Measurements from ENCODE around the gene MMRN2.
"Not testable (repeated sequence)": the region's sequence is repeated elsewhere in the genome, so short reads cannot be mapped to it uniquely, and the experiment has no call there.

The MMRN2 gene

DNA sequence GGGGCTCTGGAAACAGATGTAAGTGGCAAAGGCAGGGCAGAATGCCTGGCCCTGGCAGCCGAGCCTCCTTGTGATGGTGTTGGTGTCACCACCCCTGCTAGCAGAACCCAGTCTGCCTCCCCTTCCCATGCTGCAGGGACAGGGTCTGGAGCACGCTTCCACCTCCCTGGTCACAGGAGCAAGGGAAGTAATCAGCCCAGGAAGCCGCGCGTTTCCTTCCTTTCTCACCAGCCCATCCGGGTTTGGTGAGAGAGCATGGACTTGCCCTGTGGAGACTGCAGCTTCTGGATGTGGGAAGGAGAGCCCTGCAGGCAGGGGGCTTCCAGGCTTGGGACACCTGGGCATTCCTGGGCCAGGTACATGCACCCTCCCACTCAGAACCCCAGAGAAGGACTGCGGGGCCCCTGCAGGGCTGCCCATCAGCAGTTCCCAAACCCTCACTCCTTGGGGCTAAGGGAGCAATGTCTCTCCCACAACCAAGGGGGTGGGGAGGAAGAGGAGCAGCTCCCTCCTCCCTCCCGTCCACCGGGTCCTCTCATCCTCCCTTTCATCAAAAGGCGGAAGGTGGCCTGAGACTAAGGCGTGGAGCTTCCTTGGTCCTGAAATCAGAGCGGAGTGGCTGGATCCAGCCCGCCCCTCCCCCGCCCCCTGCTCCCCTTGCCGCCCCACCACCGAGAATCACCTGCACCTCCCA is 1.8 kb downstream of the MMRN2 start:
- no peak for DNase-seq

DNA sequence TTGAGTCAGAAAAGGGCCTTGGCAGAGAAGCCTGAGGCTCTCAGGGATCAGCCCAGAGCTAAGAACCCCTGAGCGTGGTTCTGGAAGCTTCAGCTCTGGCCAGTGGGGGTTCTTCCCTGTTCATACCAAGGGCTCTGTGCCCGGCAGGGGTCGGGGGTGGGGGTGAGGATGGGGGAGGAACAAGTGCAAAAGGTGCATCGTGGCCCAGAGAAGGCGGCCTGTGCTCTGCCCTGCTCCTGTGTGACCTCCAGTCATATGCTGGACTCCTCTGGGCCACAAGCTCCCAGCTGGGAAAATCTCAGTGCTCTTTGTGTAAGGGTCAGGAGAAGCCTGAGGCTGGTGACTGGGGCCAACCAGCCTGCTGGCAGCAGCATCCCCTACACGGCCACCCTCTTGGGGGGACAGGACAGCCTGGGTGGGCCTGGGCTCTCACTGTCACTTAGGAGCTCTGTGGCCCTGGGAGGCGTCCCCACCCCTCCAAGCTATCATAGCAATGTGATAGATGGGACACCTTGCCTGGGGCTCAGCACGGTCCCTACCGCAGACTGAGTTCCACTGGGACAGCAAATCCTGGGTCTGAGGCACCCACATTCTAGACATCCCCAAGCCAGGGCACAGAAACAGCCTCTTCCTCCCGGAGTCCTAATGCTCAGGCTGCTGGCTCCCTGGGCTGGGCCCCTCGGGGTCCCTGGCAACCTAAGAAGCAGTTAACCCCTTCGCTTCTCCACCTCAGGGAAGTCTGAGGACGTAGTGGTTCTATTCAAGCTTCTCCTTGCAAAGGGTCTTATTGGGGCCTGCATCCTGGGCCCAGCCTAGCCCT is 2.5 kb downstream of the MMRN2 start:
- no peak for DNase-seq

DNA sequence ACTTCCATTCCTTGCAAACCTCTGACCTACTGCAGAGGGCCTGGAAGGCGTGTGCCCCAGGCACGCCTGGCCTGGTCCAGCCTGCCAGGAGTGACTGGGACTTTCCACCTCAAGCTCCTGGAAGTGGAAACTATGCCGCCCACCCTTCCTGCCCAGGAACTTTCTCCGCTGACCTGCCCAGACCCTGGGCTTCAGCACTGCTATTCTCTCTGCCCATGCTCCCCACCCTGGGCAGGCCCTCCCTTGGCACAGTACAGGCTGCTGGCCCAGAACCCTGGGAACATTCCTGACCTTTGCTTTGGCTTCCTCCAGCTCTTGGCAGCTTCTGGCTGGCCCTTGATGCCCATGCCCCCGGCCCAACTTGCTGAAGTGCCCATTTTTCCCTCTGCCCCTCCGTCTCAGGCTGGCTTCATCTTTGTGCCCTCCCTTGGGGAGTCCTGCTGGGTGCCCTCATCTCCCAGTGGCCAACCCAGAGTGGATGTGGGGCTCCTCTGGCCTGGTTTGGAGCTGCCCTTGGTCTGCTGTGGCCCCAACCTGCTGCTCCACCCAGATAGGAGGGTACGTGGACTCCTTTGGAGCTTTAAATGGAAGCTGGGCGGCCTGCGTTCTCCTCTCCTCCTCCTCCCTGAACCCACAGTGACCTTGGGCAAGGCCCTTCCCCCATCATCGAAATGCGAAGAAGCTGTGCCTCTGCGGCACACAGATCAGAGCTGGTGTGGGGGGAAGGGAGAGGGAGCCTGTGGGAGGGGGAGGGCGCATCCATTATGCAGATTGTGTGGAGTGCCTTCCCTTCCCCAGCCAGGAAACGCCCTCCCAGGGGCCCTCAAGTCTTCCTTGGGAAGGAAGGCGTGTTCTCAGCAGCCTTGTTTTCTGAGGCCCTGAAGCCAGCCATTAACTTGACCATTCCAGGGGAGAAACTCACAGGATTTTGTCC is 3.4 kb downstream of the MMRN2 start:
- DNase-seq, result no peak

DNA sequence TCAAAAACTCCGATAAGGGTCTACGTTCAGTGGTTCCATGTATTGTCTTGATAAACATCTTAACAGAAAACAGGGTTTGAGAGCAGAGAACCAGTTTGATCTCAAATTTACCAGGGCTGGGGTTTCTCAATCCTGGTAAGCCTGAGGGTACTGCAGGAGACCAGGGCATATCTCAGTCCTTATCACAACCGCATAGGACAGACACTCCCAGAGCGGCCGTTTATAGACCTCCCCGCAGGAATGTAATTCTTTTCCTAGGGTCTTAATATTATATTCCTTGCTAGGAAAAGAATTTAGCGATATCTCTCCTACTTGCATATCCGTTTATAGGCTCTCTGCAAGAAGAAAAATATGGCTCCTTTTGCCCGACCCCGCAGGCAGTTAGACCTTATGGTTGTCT is 4.7 kb downstream of the MMRN2 start:
- not testable (repeated sequence) for DNase-seq

DNA sequence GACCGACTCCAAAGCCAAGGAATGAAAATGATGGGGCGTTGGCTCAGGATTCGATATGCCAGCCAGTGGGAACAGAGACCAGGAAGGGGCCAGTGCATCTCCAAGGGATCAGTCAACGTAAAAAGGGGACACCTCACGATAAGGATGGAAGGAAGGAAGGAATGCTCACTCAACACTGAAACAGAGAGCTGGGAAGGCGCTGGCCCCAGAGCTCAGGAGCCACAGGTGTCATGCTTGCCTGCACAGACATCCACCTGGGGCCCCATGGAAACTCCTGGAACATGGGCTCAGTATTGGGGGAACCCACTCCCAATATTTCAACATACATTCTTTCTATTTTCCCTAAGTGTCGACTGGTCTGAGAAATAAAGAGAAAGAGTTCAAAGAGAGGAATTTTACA is 5.3 kb downstream of the MMRN2 start:
- no peak for DNase-seq

DNA sequence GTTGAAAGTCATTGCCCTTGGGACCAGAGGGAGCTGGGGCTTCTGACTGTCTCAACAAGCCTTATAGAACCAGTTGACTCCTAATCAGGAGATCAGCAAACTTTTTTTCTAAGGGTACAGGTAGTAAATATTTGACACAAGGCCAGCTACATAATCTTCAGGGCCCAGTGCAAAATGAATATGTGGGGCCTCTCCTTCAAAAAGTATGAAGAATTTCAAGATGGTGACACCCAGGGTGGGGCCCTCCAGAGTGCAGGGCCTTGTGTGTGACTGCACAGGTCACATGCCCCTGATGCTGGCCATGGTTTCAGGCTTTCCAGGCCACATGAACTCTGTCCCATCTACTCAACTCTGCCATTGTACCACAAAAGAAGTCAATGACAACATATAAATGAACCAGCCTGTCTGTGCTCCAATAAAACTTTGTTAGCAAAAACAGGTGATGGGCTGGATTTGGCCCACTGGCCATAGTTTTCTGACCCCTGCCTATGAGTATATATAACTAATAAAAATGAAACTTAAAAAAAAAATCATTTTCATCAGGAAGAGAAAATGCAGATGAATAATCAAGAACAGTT is 6.1 kb downstream of the MMRN2 start:
- no peak for DNase-seq

DNA sequence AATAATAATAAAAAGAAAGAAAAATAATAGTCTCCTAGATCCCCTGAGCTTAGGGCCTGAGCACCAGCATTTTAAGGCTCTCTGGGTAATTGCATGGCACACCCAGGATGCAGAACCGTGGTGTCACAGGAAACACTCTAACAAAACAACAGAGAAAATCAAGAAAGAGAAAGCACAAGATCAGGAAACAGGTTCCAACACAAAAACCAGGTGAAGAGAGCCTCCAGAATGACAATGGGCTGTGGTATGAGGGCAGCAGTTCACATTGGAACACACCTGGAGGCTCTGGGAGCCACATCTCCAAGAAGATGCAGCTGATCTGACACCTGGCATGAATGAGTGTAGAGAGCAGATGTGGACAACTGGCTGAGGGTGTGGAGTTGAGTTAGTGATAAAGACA is 7.1 kb downstream of the MMRN2 start:
- DNase-seq, result no peak

DNA sequence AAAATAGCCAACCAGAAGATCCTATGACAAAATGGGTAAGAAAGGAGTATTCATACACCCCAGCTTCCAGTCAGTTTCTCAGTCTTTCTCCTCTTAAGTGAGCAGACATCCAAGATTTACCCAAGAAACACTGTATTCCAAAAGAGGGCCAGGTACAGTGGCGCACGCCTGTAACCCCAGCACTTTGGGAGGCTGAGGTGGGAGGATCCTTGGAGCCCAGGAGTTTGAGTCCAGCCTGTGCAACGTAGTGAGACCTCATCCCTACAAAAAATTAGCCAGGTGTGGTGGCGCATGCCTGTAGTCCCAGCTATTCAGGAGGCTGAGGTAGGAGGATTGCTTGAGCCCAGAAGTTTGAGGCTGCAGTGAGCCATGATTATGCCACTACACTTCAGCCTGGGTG is 9.6 kb downstream of the MMRN2 start:
- DNase-seq, result not testable (repeated sequence)

DNA sequence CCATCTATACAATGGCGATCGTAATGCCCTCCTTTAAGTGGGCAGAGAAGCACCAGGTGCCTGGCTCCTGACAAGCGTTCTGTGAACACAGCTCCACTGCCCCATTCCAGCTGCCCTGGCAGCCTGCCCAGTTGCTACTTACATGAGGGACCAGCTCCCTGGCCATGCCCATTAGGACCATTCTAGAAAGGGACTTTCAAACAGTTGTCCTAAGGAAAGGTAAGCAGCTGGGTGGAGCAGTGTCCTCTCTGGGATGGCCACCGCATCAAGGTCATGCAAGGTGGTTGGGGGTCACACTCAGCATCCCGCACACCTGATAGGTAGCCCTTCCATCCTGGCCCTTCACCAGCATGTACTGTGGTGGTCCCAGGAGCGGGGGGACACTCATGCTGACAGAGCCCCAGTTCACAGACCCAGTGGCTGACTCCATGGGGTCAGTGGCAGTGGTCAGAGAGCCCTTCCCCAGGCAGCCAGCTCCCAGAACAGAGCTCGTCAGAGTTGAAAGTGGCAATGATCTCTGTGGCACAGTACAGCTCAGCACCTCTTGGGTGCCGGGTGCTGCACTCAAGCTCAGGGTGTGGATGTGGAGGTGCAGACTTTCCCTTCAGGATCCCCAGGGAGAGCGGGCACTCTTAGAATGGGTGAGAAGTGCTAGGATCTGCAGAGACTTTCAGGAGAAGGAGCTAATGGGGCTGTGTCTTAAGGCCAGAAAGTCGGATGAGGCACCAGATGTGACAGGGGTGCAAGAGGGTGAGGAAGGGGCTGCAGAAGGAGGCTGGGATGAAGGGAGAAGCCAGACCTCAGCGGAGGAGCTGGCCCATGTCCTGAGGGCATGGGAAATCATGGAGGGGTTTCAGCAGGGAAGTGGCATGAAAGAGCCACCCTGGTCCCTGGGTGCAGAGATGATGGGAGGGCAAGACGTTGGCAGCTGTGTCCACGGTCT is 10.9 kb downstream of the MMRN2 start:
- DNase-seq, result no peak

DNA sequence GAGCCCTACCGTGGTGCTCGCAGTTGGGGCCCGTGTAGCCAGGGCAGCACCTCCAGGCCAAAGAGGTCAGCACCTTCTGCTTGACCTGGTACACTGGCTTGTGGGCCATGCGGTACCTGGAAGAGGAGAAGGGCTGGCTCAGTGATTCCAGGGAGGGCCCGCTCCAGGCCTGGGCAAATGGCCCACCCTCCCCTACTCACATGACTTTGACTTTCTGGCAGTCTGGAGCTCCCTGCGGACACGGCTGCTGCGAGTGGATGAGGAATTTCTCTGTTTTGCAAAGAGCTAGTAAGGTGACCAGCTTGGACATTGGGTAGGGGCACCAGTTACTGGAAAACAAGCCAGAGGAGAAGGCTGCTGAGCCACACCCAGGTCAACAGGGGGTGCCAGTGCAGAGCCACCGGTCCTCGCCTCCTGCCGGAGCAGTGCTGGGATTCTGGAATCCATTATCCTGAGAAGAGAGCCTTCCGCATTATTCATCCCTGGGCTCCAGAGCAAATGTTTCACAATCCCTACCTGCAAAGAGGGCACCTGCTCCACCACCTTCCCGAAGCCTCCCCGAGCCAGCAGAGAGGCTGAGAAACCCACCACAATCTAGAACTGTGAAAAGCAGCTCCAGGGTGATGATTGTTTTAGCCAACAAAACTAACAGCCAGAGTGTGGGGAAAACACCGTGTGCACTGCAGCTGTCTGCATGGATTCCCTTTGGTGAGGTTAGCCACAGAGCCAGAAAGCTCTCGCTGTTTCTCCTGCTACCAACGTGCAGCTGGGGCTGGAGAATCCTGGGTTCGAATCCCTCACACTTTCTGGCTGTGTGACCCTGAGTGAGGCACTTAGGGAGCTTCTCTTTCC is 11.8 kb downstream of the MMRN2 start:
- no peak for DNase-seq

DNA sequence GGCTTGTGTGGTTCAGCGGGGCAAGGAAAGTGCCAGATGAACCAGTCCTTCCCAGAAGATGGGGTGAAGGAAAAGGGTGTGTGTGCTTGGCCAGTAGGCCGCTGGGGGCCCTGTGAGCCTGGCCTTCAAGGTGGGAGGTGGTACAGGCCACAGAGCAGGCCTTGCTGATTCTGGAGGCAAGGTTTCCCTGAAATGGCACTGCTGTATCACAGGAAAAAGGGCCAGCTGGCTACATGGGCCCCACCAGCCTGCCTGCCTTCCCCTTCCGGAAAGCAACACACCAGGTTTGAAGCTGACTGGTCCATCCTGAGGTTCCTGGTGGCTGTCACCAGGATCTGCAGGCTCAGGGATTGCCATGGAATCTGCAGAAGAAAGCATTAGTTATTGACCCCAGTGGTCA is 12.5 kb downstream of the MMRN2 start:
- DNase-seq, result no peak

DNA sequence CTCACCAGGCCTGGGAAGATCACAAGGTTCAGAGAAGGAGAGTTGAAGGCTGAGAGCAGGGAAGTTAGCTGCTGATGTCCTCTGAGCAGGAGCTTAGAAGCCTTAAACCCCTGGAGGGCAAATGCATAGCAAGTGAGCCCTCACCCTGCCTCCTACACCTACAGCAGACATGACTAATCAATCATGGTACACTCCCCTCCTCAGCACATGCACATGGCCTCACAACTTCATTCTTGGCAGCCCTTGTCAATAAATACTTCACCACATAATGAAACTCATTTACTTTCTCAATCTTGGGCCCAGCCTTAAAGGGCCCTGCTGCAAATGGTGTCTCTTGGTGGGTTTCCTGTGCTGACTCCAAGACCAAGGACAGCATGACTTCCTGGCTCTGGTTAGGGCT is 12.9 kb downstream of the MMRN2 start:
- DNase-seq, result no peak

DNA sequence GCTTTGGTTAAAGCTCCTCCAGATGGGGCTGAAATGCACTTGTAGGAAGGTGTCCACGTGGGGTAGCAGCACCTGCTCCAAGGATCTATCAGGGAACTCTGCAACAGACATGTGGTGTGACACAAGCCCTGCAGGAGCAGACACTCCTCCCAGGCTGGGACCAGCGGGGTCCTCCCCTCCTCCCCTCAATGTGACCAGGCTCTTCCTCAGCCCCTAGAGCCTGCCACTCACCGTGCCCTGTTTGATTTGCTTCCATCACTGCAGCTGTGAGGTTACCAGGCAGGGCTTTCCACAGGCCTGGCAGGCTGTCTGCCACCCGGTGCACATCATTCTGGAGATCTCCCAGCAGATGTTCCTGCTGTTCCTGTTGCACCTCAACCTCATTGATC is 13.4 kb downstream of the MMRN2 start:
- no peak for DNase-seq

DNA sequence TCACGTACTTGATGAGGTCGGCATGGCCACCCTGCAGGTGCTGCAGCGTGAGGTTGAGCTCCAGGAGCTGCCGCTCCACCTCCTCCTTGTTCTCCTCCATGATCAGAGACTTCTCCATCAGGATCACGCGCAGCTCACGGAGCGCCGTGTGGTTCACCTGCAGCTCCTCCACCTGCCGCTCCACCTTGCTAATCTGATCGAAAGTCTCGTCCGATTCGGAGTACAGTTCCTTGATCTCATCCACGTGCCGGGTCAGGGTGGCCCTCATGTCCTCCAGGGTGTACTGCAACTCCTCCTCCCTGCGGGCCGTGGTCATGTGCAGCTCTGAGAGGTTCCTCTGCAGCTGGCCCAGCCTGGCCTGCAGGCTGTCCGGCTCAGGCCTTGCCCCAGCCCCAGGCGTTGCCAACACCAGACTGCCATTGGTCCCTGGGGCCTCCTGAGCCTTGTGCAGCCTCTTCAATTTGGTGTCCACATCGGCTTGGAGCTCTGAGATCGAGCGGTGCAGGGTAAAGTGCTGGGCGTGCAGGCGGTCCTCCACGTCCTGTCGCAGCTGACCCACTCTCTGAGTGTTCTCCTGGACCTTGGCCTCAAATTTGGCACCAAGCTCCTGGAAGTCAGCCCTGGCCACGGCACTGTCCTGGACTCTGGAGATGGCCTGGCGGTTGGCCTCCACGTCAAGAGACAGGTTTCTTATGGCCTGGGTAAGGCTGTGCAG is 13.9 kb downstream of the MMRN2 start:
- no peak for DNase-seq

DNA sequence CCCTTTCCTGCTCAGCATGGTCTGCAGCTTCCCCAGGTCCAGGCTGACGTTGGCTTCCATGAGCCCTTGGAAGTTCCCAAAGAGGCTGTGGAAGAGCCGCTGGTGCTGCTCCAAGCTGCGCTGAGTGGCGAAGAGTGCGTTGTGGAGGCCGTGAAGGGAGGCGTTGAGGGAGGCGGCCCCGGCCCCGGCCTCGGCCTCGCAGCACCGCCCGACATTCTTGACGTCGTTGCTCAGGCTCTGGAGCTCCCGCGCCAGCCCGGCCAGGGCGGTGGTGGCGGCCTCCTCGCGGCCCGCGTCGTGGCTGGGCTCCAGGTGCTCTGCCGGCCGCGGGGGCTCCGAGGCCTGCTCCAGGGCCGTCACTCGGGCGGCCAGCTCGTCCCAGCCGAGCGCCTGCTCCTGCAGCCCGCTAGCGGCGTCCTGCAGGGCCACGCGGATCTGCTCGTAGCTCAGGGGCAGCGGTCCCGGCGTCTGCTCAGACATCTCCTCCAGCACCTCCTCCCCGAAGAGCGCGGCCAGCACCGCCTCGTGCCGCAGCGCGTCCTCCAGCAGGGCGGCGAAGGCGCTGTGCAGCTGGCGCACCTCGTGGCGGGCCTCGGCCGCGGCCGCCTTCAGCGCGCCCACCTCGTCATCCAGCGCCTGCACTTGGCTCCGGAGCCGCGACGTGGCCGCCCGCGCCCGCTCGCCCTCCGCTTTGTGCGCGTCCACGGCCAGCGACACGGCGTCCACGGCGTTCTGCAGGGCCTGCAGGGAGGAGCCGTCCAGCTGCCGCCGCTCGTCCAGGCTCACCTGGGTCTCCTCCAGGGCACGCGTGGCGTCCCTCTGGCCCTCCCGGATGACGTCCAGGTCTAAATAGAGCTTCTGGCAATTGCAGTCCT is 14.7 kb downstream of the MMRN2 start:
- DNase-seq, result no peak

DNA sequence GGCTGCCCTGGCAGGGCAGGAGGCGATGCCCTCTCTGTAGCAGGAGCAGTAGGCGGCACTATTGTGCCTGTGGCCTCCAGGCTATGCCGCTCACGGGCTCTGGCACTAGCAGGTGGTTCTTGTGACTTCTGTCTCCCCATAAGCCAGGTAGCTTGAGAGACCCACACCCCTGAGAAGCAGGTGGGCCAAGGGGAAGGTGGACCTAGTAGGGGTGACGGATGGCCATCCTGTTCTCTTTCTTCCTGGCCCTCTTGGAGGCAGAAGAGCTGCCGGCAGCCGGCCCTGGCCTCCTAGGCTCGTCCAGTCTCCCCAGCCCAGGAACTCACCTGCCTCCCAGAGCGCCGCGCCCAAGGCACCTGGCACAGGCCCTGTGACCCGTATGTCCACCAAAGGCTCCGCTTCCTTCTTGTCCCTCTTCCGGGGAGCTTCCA is 15.4 kb downstream of the MMRN2 start:
- DNase-seq, result no peak

DNA sequence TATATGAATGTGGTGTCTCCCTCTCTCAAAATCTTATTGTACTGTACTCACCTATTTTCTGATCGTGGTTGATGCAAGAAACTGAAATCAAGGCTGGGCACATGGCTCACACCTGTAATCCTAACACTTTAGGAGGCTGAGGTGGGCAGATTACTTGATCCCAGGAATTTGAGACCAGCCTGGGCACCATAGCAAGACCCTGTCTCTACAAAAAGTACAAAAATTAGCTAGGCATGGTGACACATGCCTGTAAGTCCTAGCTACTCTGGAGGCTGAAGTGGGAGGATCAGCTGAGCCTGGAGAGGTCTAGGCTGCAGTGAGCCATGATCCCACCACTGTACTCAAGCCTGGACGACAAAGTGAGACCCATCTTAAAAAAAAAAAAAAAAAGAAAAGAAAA is 16.0 kb downstream of the MMRN2 start:
- DNase-seq, result no peak

DNA sequence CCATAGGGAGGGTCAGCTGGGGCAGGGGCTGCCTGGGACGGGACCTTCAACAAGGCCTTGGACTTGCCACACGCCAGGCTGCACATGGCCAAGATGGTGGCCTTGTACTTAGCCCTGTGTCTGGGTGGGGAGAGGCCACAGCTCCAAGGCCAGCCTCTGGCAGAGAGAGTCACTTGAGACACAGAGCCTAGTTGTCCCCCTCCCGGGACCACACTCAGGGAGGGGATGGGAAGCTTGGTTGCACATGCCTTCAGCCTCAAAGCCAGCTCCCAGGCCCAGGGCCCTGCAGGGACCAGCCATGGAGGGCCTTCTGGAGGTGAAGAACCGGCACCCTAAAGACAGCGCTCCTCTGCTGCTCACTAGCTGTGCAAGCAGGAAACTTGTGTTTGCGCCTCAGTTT is 16.7 kb downstream of the MMRN2 start:
- no peak for DNase-seq

DNA sequence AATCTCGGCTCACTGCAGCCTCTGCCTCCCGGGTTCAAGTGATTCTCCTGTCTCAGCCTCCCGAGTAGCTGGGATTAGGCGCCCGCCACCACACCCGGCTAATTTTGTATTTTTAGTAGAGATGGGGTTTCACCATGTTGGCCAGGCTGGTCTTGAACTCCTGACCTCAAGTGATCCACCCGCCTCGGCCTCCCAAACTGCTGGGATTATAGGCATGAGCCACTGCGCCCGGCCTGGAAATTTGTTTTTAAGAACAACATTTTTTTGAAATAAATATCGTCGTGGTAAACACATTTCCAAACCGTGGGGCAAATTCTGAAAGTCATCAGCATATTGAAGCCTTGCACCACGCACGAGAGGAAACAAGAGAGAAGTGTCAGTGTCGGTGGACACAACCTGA is 17.3 kb downstream of the MMRN2 start:
- DNase-seq, result not testable (repeated sequence)
